ENCODE measurements around the gene PRKCE.

GRCh38 chr2:46161315-46161714 is 509.8 kb downstream of the PRKCE start:
- TF ChIP-seq EZH2 (IDR thresholded peaks at IDR 0.05) = no peak
- no peak for TF ChIP-seq FOXP2 (optimal IDR thresholded peaks at IDR 0.05; ENCODE audit: control extremely low read depth, extremely low read length, insufficient read depth)
